ENCODE measurements around the gene MXRA8. TPM values are rescaled to one million over a fixed set of nuclear protein-coding genes. Genes with fewer than 3 reads are reported as not detected.

The MXRA8 gene
- total RNA-seq, 2 experiments from 2014 or later: 1.6 to 2.9 TPM

DNA sequence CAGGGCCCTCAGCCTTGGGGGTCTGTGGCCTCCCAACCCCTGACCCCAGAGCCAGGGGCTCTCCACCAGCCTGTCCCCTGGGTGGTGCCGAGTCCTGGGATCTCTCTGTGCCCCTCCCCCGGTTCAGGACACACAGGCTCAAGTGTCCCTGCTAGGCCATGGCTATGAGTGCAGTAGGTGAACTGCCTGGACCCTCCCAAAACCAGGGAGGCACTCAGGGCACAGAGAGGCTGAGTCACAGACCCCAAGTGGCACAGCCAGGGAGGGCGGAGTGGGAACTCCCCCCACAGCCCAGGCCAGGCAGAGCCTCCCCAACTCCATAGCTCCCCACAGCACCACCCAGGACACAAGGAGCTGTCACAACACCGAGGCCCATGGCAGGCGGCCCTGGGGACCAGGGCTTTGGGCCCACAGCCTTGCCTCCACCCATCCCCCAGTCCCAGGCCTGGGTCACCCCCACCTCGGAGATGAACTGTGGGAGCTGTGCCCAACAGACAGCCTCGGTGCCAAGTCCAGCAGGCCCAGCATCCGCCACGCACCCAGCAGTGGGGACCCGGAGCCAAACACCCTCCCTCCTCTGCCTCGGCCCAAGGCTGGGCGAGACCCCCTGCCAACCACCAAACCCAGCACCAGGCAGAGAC is 12.4 kb downstream of the MXRA8 start:
- ATAC-seq (ENCODE audit: poor library complexity): no peak
- no peak overlapping the region for H3K27ac Mint-ChIP-seq
- TF ChIP-seq, protein P1, sequence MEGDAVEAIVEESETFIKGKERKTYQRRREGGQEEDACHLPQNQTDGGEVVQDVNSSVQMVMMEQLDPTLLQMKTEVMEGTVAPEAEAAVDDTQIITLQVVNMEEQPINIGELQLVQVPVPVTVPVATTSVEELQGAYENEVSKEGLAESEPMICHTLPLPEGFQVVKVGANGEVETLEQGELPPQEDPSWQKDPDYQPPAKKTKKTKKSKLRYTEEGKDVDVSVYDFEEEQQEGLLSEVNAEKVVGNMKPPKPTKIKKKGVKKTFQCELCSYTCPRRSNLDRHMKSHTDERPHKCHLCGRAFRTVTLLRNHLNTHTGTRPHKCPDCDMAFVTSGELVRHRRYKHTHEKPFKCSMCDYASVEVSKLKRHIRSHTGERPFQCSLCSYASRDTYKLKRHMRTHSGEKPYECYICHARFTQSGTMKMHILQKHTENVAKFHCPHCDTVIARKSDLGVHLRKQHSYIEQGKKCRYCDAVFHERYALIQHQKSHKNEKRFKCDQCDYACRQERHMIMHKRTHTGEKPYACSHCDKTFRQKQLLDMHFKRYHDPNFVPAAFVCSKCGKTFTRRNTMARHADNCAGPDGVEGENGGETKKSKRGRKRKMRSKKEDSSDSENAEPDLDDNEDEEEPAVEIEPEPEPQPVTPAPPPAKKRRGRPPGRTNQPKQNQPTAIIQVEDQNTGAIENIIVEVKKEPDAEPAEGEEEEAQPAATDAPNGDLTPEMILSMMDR (IDR thresholded peaks at IDR 0.05): no peak
- no peak overlapping the region for H3K27ac ChIP-seq (ENCODE audit: low read depth in 1 of 2, low read length in 2 of 2)
- POLR2A ChIA-PET: interaction anchor here (1.0 kb wide), 1 partner anchor 224 kb away, joined by 3 read pairs; no protein-coding TSS in a partner anchor
- H3K36me3 Mint-ChIP-seq (ENCODE audit: low read depth): peaks cover 4% of the 10 kb centered on the region
- intact Hi-C loops (cut with DNase I, micrococcal nuclease): no loop called here
- H3K27me3 Mint-ChIP-seq: no peaks in the 10 kb centered on the region
- H3K9me3 ChIP-seq (ENCODE audit: control insufficient read depth in 1 of 2, insufficient read depth in 1 of 2, low read length in 2 of 2): no peaks in the 10 kb centered on the region
- H3K4me1 Mint-ChIP-seq (ENCODE audit: low read depth): peaks cover 16% of the 10 kb centered on the region
- no peaks in the 10 kb centered on the region for H3K27me3 ChIP-seq (ENCODE audit: control insufficient read depth in 1 of 2, insufficient read depth in 2 of 2, low read length in 2 of 2)
- H3K4me1 ChIP-seq (ENCODE audit: insufficient read depth, low read length): peaks cover 32% of the 10 kb centered on the region
- DNase-seq: no peak
- H3K9me3 Mint-ChIP-seq: no peaks in the 10 kb centered on the region
- no peak overlapping the region for H3K4me3 ChIP-seq (ENCODE audit: low read length)
- CTCF ChIA-PET: no interaction called here
- H3K36me3 ChIP-seq (ENCODE audit: insufficient read depth, low read length): peaks cover 3% of the 10 kb centered on the region
- H3K4me3 Mint-ChIP-seq: no peak overlapping the region

DNA sequence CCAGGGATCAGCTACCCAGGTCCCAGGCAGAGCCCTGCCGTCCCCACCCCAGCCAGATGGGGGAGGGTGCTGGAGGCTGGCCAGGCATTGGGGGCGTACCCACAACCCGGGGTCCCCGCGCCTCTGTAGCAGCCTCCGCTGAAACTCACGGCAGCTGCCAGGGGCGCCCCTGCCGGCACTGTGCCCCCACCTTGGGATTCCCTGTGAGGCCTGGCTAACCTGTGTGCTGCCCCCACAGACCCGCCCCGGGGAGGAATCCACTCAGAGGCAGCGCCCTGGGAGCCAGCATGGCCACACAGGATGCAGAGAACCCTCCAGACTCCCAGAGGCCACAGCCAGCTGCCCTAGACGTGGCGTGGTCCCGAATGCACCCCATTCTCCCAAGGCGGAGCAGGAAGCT is 13.0 kb downstream of the MXRA8 start:
- intact Hi-C loops (cut with DNase I, micrococcal nuclease): no loop called here

GRCh38 chr1:1344655-1345361 is 13.5 kb downstream of the MXRA8 start:
- POLR2A ChIA-PET: no interaction called here
- H3K36me3 Mint-ChIP-seq (ENCODE audit: low read depth): peaks cover 7% of the 10 kb centered on the region
- no peaks in the 10 kb centered on the region for H3K27me3 Mint-ChIP-seq
- CTCF ChIA-PET: no interaction called here
- no peak overlapping the region for H3K4me3 Mint-ChIP-seq
- DNase-seq: peak in 2 of 14 experiments; percentile 19 to 60
- H3K27ac ChIP-seq (ENCODE audit: low read depth in 1 of 2, low read length in 2 of 2): no peak overlapping the region
- no peak overlapping the region for H3K4me3 ChIP-seq (ENCODE audit: low read length)
- intact Hi-C loops (cut with DNase I, micrococcal nuclease): no loop called here
- H3K27ac Mint-ChIP-seq: no peak overlapping the region
- TF ChIP-seq, protein P1 (IDR thresholded peaks at IDR 0.05): no peak
- no peaks in the 10 kb centered on the region for H3K9me3 ChIP-seq (ENCODE audit: control insufficient read depth in 1 of 2, insufficient read depth in 1 of 2, low read length in 2 of 2)
- H3K27me3 ChIP-seq (ENCODE audit: control insufficient read depth in 1 of 2, insufficient read depth in 2 of 2, low read length in 2 of 2): no peaks in the 10 kb centered on the region
- ATAC-seq (ENCODE audit: poor library complexity): no peak
- peaks cover 8% of the 10 kb centered on the region for H3K36me3 ChIP-seq (ENCODE audit: insufficient read depth, low read length)
- H3K4me1 ChIP-seq (ENCODE audit: insufficient read depth, low read length): peaks cover 32% of the 10 kb centered on the region
- H3K9me3 Mint-ChIP-seq: no peaks in the 10 kb centered on the region
- H3K4me1 Mint-ChIP-seq (ENCODE audit: low read depth): peaks cover 16% of the 10 kb centered on the region

More for the DNA sequence above, 13.0 kb downstream of the MXRA8 start:
- H3K9me3 Mint-ChIP-seq: no peaks in the 10 kb centered on the region
- Histone ChIP-seq H3K4me3 (ENCODE audit: low read length) (no peak overlapping the region), H3K27me3 (ENCODE audit: control insufficient read depth in 1 of 2, insufficient read depth in 2 of 2, low read length in 2 of 2) (no peaks in the 10 kb centered on the region), H3K27ac (ENCODE audit: low read depth in 1 of 2, low read length in 2 of 2) (no peak overlapping the region), H3K4me1 (ENCODE audit: insufficient read depth, low read length) (peaks cover 32% of the 10 kb centered on the region), H3K9me3 (ENCODE audit: control insufficient read depth in 1 of 2, insufficient read depth in 1 of 2, low read length in 2 of 2) (no peaks in the 10 kb centered on the region), H3K36me3 (ENCODE audit: insufficient read depth, low read length) (peaks cover 4% of the 10 kb centered on the region)
- POLR2A ChIA-PET: no interaction called here
- ATAC-seq (ENCODE audit: poor library complexity) (no peak), DNase-seq (no peak)
- peaks cover 16% of the 10 kb centered on the region for H3K4me1 Mint-ChIP-seq (ENCODE audit: low read depth)
- no peak overlapping the region for H3K27ac Mint-ChIP-seq
- CTCF ChIA-PET: no interaction called here
- no peaks in the 10 kb centered on the region for H3K27me3 Mint-ChIP-seq
- TF ChIP-seq, protein P1 (IDR thresholded peaks at IDR 0.05): no peak
- H3K36me3 Mint-ChIP-seq (ENCODE audit: low read depth): peaks cover 7% of the 10 kb centered on the region
- H3K4me3 Mint-ChIP-seq: no peak overlapping the region
